HCT116 (cell line): Measurements from ENCODE around the gene NCBP1. TPM values are rescaled to one million over a fixed set of nuclear protein-coding genes. Genes with fewer than 3 reads are reported as not detected.
"Not testable (repeated sequence)": the region's sequence is repeated elsewhere in the genome, so short reads cannot be mapped to it uniquely, and the experiment has no call there.

ENCODE experiments used
- ATAC-seq: fragments of 200-7000 bp; cut with Tn5 transposase; 2 replicates; pipeline ENCODE4 v1.9.1; 2020; ENCODE audit warnings: mild to moderate bottlenecking, moderate library complexity
- BruUV-seq: library from RNA; stranded (reverse); fragments of 400-500 nt; replicated peaks from 2 replicates; lab custom pipeline; 2021; lab: Mats Ljungman, UMichigan
- CTCF ChIA-PET: fragments of 300-600 bp; sonication (Branson Sonifier 250); formaldehyde crosslinking; loops from one replicate; lab custom pipeline; 2021; ENCODE audit warnings: antibody characterized with exemption; lab: Charles Lee
- POLR2A ChIA-PET: fragments of 300-600, 350-600 bp; sonication (Branson Sonifier 250); formaldehyde crosslinking; loops from one replicate; lab custom pipeline; 2021; ENCODE audit warnings: antibody characterized with exemption; lab: Charles Lee
- RAD21 ChIA-PET, 2 experiments: fragments of 300-600 bp; sonication (Branson Sonifier 250); formaldehyde crosslinking; loops; one replicate each; lab custom pipeline; 2023; ENCODE audit warnings: low total read pairs in 2 of 2; ENCODE audit not compliant: uncharacterized antibody in 2 of 2, unreplicated experiment in 2 of 2, low non-redundant PET in 1 of 2; lab: Charles Lee
- DNase-seq: peaks from one replicate; pipeline ENCODE4 v3.0.0-alpha.2; 2010; ENCODE audit warnings: low read depth, low spot score
- H2AFZ ChIP-seq: fragments of 200-600 bp; shearing (Covaris generic), sonication (generic); 2 replicates; pipeline ENCODE4 v1.6.1; 2017; ENCODE audit warnings: low read depth, mixed run types, mixed read lengths, antibody characterized with exemption, low read length; ENCODE audit not compliant: poor library complexity, severe bottlenecking
- H3K27ac ChIP-seq: 2 replicates; pipeline ENCODE4 v1.5.1; 2012; ENCODE audit warnings: low read depth, low read length
- H3K27me3 ChIP-seq: fragments of 200-600 bp; sonication (generic); 2 replicates; pipeline ENCODE4 v1.6.1; 2016; ENCODE audit warnings: mixed run types, low read length, mixed read lengths; ENCODE audit not compliant: insufficient read depth
- H3K36me3 ChIP-seq, 2 experiments: fragments of 200-500 bp in 1 of 2; fragments of 200-600 bp in 1 of 2; sonication (Bioruptor generic) in 1 of 2; sonication (generic) in 1 of 2; 2 replicates each; pipeline versions ENCODE4 v1.5.1 to v1.6.1; 2014 to 2016; ENCODE audit warnings: low read length in 2 of 2, inconsistent platforms in 1 of 2, mixed read lengths in 1 of 2, mixed run types in 1 of 2; ENCODE audit not compliant: insufficient read depth in 2 of 2, control insufficient read depth in 1 of 2
- H3K4me1 ChIP-seq, 2 experiments: fragments of 200-600 bp in 1 of 2; sonication (generic) in 1 of 2; 2 replicates each; pipeline versions ENCODE4 v1.5.1 to v1.6.1; 2012 to 2017; ENCODE audit warnings: low read length in 2 of 2, inconsistent platforms in 1 of 2, mild to moderate bottlenecking in 1 of 2, mixed read lengths in 1 of 2, mixed run types in 1 of 2, moderate library complexity in 1 of 2; ENCODE audit not compliant: insufficient read depth in 2 of 2, control insufficient read depth in 1 of 2
- H3K4me2 ChIP-seq: fragments of 200-600 bp; sonication (generic); 2 replicates; pipeline ENCODE4 v1.6.1; 2017; ENCODE audit warnings: mixed run types, low read length, mixed read lengths
- H3K4me3 ChIP-seq, 2 experiments: fragments of 200-600 bp in 1 of 2; sonication (generic) in 1 of 2; replicated peaks in 1 of 2; 2 replicates each; pipeline ENCODE4 v1.5.1; 2011 to 2016; ENCODE audit warnings: low read length in 2 of 2, control low read depth in 1 of 2, low read depth in 1 of 2, mild to moderate bottlenecking in 1 of 2, mixed read lengths in 1 of 2, mixed run types in 1 of 2
- H3K79me2 ChIP-seq: fragments of 200-600 bp; sonication (generic); 2 replicates; pipeline ENCODE4 v1.6.1; 2017; ENCODE audit warnings: mild to moderate bottlenecking, mixed run types, low read length, moderate library complexity, mixed read lengths; ENCODE audit not compliant: insufficient read depth
- H3K9ac ChIP-seq: fragments of 200-600 bp; sonication (generic); 2 replicates; pipeline ENCODE4 v1.6.1; 2016; ENCODE audit warnings: low read length, mixed read lengths
- H3K9me2 ChIP-seq: fragments of 200-600 bp; sonication (generic), shearing (Covaris generic); 2 replicates; pipeline ENCODE4 v1.6.1; 2017; ENCODE audit warnings: mixed run types, mild to moderate bottlenecking, moderate library complexity; ENCODE audit not compliant: insufficient read depth
- H3K9me3 ChIP-seq, 2 experiments: fragments of 200-500 bp in 1 of 2; fragments of 200-600 bp in 1 of 2; sonication (Bioruptor generic) in 1 of 2; sonication (generic) in 1 of 2; 2 replicates each; pipeline ENCODE4 v1.6.1; 2014 to 2017; ENCODE audit warnings: low read length in 2 of 2, mixed read lengths in 2 of 2, inconsistent platforms in 1 of 2, low read depth in 1 of 2, mild to moderate bottlenecking in 1 of 2, mixed run types in 1 of 2, moderate library complexity in 1 of 2; ENCODE audit not compliant: control insufficient read depth in 1 of 2, insufficient read depth in 1 of 2
- H4K20me1 ChIP-seq: fragments of 200-600 bp; sonication (generic), shearing (Covaris generic); 2 replicates; pipeline ENCODE4 v1.6.1; 2017; ENCODE audit warnings: mixed run types, mild to moderate bottlenecking, moderate library complexity; ENCODE audit not compliant: insufficient read depth
- CBX3 ChIP-seq: IDR thresholded peaks from 2 replicates; pipeline ENCODE4 v1.6.1; 2012; ENCODE audit warnings: low read depth
- ELF1 ChIP-seq: IDR thresholded peaks from 2 replicates; pipeline ENCODE4 v1.6.1; 2012; ENCODE audit warnings: low read depth, borderline replicate concordance
- JUND ChIP-seq: IDR thresholded peaks from 2 replicates; pipeline ENCODE4 v1.6.1; 2012
- RAD21 ChIP-seq: IDR thresholded peaks from 2 replicates; pipeline ENCODE4 v1.6.1; 2012; ENCODE audit warnings: low read depth, mild to moderate bottlenecking
- SIN3A ChIP-seq: IDR thresholded peaks from 2 replicates; pipeline ENCODE4 v1.6.1; 2012; ENCODE audit warnings: low read depth
- SRF ChIP-seq: IDR thresholded peaks from 2 replicates; pipeline ENCODE4 v1.6.1; 2012; ENCODE audit warnings: low read depth
- intact Hi-C: fragments of 100-400 bp; cut with micrococcal nuclease; formaldehyde crosslinking; loops from 2 replicates; pipeline ENCODE4 v1.10.0; 2022
- total RNA-seq: library from RNA; stranded (reverse); gene quantifications from one replicate; pipeline ENCODE4 v1.2.1, GENCODE V29; 2021; ENCODE audit not compliant: unreplicated experiment

The NCBP1 gene
- total RNA-seq, 1 experiment from 2014 or later = 32.9 TPM

DNA sequence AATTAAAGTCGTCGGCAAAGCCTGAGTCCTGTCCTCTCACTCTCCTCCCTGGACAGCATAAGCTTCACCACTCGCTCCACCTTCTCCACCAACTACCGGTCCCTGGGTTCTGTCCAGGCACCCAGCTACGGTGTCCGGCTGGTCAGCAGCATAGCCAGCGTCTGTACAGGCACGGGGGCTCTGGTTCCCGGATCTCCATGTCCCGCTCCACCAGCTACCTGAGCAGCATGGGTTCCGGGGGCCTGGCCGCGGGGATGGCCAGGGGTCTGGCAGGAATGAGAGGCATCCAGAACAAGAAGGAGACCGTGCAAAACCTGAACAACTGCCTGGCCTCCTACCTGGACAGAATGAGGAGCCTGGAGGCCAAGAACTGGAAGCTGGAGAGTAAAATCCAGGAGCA, 65.2 kb downstream of the NCBP1 start (continued):
- TF ChIP-seq CBX3 = no peak
- no peak for TF ChIP-seq JUND
- TF ChIP-seq RAD21 = no peak
- TF ChIP-seq SRF = no peak
- TF ChIP-seq ELF1 = no peak
- no peak for TF ChIP-seq SIN3A

DNA sequence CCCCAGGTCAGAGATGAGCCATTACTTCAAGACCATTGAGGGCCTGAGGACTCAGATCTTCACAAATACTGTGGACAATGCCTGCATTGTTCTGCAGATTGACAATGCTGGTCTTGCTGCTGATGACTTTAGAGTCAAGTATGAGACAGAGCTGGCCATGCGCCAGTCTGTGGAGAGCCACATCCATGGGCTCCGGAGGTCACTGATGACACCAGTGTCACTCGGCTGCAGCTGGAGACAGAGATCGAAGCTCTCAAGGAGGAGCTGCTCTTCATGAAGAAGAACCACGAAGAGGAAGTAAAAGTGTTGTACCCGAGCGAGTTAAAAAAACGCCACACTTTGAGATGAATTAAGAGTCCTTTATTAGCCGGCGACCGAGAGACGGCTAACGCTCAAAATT, 65.7 kb downstream of the NCBP1 start:
- peaks cover 25% of the 10 kb centered on the region for H3K79me2 ChIP-seq
- BruUV-seq, H3K4me2 ChIP-seq, H3K9me3 ChIP-seq, H3K4me3 ChIP-seq, H3K9me2 ChIP-seq, CTCF ChIA-PET, H3K36me3 ChIP-seq, DNase-seq, H4K20me1 ChIP-seq, intact Hi-C loops, H2AFZ ChIP-seq, H3K9ac ChIP-seq, H3K27ac ChIP-seq, ATAC-seq, H3K27me3 ChIP-seq, POLR2A ChIA-PET, RAD21 ChIA-PET: not testable (repeated sequence)
- peaks cover 32 to 54% of the 10 kb centered on the region in 2 experiments for H3K4me1 ChIP-seq

- CTCF ChIA-PET, intact Hi-C loops, RAD21 ChIA-PET, DNase-seq, H3K9me3 ChIP-seq, ATAC-seq, H4K20me1 ChIP-seq, H3K9me2 ChIP-seq, H2AFZ ChIP-seq, H3K27me3 ChIP-seq, BruUV-seq, H3K36me3 ChIP-seq, H3K9ac ChIP-seq, POLR2A ChIA-PET, H3K27ac ChIP-seq, H3K4me3 ChIP-seq, H3K4me2 ChIP-seq: not testable (repeated sequence)
- peaks cover 20% of the 10 kb centered on the region for H3K79me2 ChIP-seq
- H3K4me1 ChIP-seq = peaks cover 37 to 59% of the 10 kb centered on the region in 2 experiments
Observed at GRCh38 chr9:97699824-97700223, 66.2 kb downstream of the NCBP1 start.
